ENCODE measurements around the gene TLE2.

GRCh38 chr19:2977746-2978138, 51.3 kb downstream of the TLE2 start:
- TF ChIP-seq TAF1 (IDR thresholded peaks at IDR 0.05; ENCODE audit: low read depth) (no peak), RAD21 (IDR thresholded peaks at IDR 0.05; ENCODE audit: low read depth) (no peak), CREB1 (IDR thresholded peaks at IDR 0.05; ENCODE audit: low read depth) (no peak), YY1 (IDR thresholded peaks at IDR 0.05; ENCODE audit: low read depth) (no peak)

Measured in Ishikawa (cell line).